H9 (cell line): ENCODE data around the gene TMEM63B. TPM values are rescaled to one million over a fixed set of nuclear protein-coding genes. Genes with fewer than 3 reads are reported as not detected.

Experiments
- DNase-seq: peaks from one replicate; pipeline ENCODE4 v3.0.0-alpha.2; 2017
- H2AFZ ChIP-seq: one replicate; pipeline ENCODE4 v1.6.1; 2013; ENCODE audit warnings: mild to moderate bottlenecking, low read length, control low read depth, moderate library complexity
- H2AK5ac ChIP-seq: 2 replicates; pipeline ENCODE4 v1.6.1; 2013; ENCODE audit warnings: low read length, control low read depth, mixed read lengths; ENCODE audit not compliant: insufficient read length
- H2BK120ac ChIP-seq: one replicate; pipeline ENCODE4 v1.6.1; 2013; ENCODE audit warnings: low read depth, mild to moderate bottlenecking, low read length, control low read depth, inconsistent platforms; ENCODE audit not compliant: poor library complexity, severe bottlenecking
- H2BK12ac ChIP-seq: 2 replicates; pipeline ENCODE4 v1.6.1; 2013; ENCODE audit warnings: low read length, control low read depth, mixed read lengths, low read depth; ENCODE audit not compliant: insufficient read length
- H2BK15ac ChIP-seq: 2 replicates; pipeline ENCODE4 v1.6.1; 2013; ENCODE audit warnings: low read depth, low read length, control low read depth
- H2BK20ac ChIP-seq: one replicate; pipeline ENCODE4 v1.6.1; 2013; ENCODE audit warnings: low read depth, mild to moderate bottlenecking, low read length, control low read depth, inconsistent platforms; ENCODE audit not compliant: poor library complexity, severe bottlenecking
- H2BK5ac ChIP-seq: 2 replicates; pipeline ENCODE4 v1.6.1; 2013; ENCODE audit warnings: low read length, control low read depth, mixed read lengths; ENCODE audit not compliant: insufficient read length
- H3K14ac ChIP-seq: 2 replicates; pipeline ENCODE4 v1.6.1; 2013; ENCODE audit warnings: low read length, control low read depth; ENCODE audit not compliant: insufficient read depth
- H3K18ac ChIP-seq: 2 replicates; pipeline ENCODE4 v1.6.1; 2013; ENCODE audit warnings: low read depth, mild to moderate bottlenecking, mixed read lengths, low read length, control low read depth; ENCODE audit not compliant: insufficient read length
- H3K23ac ChIP-seq: 2 replicates; pipeline ENCODE4 v1.6.1; 2013; ENCODE audit warnings: low read length, control low read depth, mixed read lengths, low read depth; ENCODE audit not compliant: insufficient read length
- H3K23me2 ChIP-seq: 2 replicates; pipeline ENCODE4 v1.6.1; 2013; ENCODE audit warnings: low read depth, mild to moderate bottlenecking, mixed read lengths, low read length, control low read depth; ENCODE audit not compliant: insufficient read length, poor library complexity, severe bottlenecking
- H3K27ac ChIP-seq: 2 replicates; pipeline ENCODE4 v1.5.1; 2013; ENCODE audit warnings: low read length, control low read depth, mixed read lengths, low read depth; ENCODE audit not compliant: insufficient read length
- H3K27me3 ChIP-seq: 2 replicates; pipeline ENCODE4 v1.6.1; 2013; ENCODE audit warnings: low read length, control low read depth, inconsistent platforms; ENCODE audit not compliant: insufficient read depth
- H3K4ac ChIP-seq: 2 replicates; pipeline ENCODE4 v1.6.1; 2013; ENCODE audit warnings: low read depth, mild to moderate bottlenecking, control low read depth, inconsistent platforms, low read length, moderate library complexity
- H3K4me1 ChIP-seq: 2 replicates; pipeline ENCODE4 v1.6.1; 2013; ENCODE audit warnings: low read length, control low read depth, inconsistent platforms; ENCODE audit not compliant: insufficient read depth
- H3K4me2 ChIP-seq: 2 replicates; pipeline ENCODE4 v1.6.1; 2013; ENCODE audit warnings: low read length, control low read depth, mixed read lengths; ENCODE audit not compliant: insufficient read length, insufficient read depth
- H3K56ac ChIP-seq: 2 replicates; pipeline ENCODE4 v1.6.1; 2013; ENCODE audit warnings: low read depth, mild to moderate bottlenecking, mixed read lengths, low read length, control low read depth; ENCODE audit not compliant: insufficient read length
- H3K79me1 ChIP-seq: 2 replicates; pipeline ENCODE4 v1.6.1; 2013; ENCODE audit warnings: low read depth, mild to moderate bottlenecking, moderate library complexity, low read length, control low read depth, inconsistent platforms; ENCODE audit not compliant: insufficient read depth, poor library complexity, severe bottlenecking
- H3K79me2 ChIP-seq: 2 replicates; pipeline ENCODE4 v1.6.1; 2013; ENCODE audit warnings: low read length, control low read depth, inconsistent platforms; ENCODE audit not compliant: insufficient read depth
- H3K9ac ChIP-seq: 2 replicates; pipeline ENCODE4 v1.6.1; 2013; ENCODE audit warnings: low read length, control low read depth, mixed read lengths; ENCODE audit not compliant: insufficient read length; ENCODE audit errors: extremely low read depth
- H3K9me3 ChIP-seq: one replicate; pipeline ENCODE4 v1.6.1; 2013; ENCODE audit warnings: low read depth, low read length, inconsistent platforms; ENCODE audit not compliant: control insufficient read depth
- H3T11ph ChIP-seq: one replicate; pipeline ENCODE4 v1.6.1; 2013; ENCODE audit warnings: mild to moderate bottlenecking, low read length, control low read depth, inconsistent platforms
- H4K20me1 ChIP-seq: one replicate; pipeline ENCODE4 v1.6.1; 2013; ENCODE audit not compliant: control insufficient read depth, insufficient read length, insufficient read depth
- H4K5ac ChIP-seq: 2 replicates; pipeline ENCODE4 v1.6.1; 2013; ENCODE audit warnings: low read depth, mild to moderate bottlenecking, mixed read lengths, low read length, control low read depth; ENCODE audit not compliant: insufficient read length
- H4K8ac ChIP-seq: replicated peaks from 2 replicates; pipeline ENCODE4 v1.6.1; 2013; ENCODE audit warnings: low read length, control low read depth, mixed read lengths, low read depth; ENCODE audit not compliant: insufficient read length
- H4K91ac ChIP-seq: 2 replicates; pipeline ENCODE4 v1.6.1; 2013; ENCODE audit warnings: low read depth, mild to moderate bottlenecking, moderate library complexity, mixed read lengths, low read length, control low read depth; ENCODE audit not compliant: insufficient read length
- H3K27ac Mint-ChIP-seq, 3 experiments: 2 replicates in 2 of 3; 3 replicates in 1 of 3; pipeline ENCODE4 v1.8.0; 2020 to 2021; ENCODE audit warnings: mixed read lengths in 3 of 3, mild to moderate bottlenecking in 1 of 3, moderate library complexity in 1 of 3
- H3K27me3 Mint-ChIP-seq: 2 replicates; pipeline ENCODE4 v1.8.0; 2021; ENCODE audit warnings: low read depth, mild to moderate bottlenecking, moderate library complexity, mixed read lengths
- H3K36me3 Mint-ChIP-seq, 3 experiments: 2 replicates in 2 of 3; 3 replicates in 1 of 3; pipeline ENCODE4 v1.8.0; 2020 to 2021; ENCODE audit warnings: low read depth in 3 of 3, mixed read lengths in 3 of 3; ENCODE audit not compliant: insufficient read depth in 1 of 3
- H3K4me1 Mint-ChIP-seq, 2 experiments: 2 replicates each; pipeline ENCODE4 v1.8.0; 2020; ENCODE audit warnings: mixed read lengths in 2 of 2
- H3K4me3 Mint-ChIP-seq, 2 experiments: 2 replicates in 1 of 2; 3 replicates in 1 of 2; pipeline ENCODE4 v1.8.0; 2020 to 2021; ENCODE audit warnings: mild to moderate bottlenecking in 2 of 2, mixed read lengths in 2 of 2, moderate library complexity in 1 of 2
- H3K9me3 Mint-ChIP-seq, 2 experiments: 2 replicates in 1 of 2; 3 replicates in 1 of 2; pipeline ENCODE4 v1.8.0; 2020; ENCODE audit warnings: mild to moderate bottlenecking in 2 of 2, mixed read lengths in 2 of 2, moderate library complexity in 1 of 2
- WGBS: extraction: QIAGEN DNeasy Blood & Tissue Kit; methylation state at CpG from one replicate; pipeline ENCODE4 v1.1.7; 2013; ENCODE audit warnings: missing lambda C conversion rate, low lambda C conversion rate, mixed read lengths; ENCODE audit not compliant: insufficient read length; ENCODE audit errors: extremely low coverage; 5-methylcytosine and 5-hydroxymethylcytosine counted together
- total RNA-seq: library from RNA; stranded (reverse); gene quantifications from 2 replicates; pipeline ENCODE4 v1.2.1, GENCODE V29; 2021
- TF ChIP-seq, protein P1 (sequence below): fragments of 200-600 bp; sonication (generic); conservative IDR thresholded peaks from 3 replicates; pipeline ENCODE4 v1.8.0; 2021; ENCODE audit warnings: antibody characterized with exemption, mild to moderate bottlenecking

The TMEM63B gene
- total RNA-seq, 1 experiment from 2014 or later, result 56.3 TPM

DNA sequence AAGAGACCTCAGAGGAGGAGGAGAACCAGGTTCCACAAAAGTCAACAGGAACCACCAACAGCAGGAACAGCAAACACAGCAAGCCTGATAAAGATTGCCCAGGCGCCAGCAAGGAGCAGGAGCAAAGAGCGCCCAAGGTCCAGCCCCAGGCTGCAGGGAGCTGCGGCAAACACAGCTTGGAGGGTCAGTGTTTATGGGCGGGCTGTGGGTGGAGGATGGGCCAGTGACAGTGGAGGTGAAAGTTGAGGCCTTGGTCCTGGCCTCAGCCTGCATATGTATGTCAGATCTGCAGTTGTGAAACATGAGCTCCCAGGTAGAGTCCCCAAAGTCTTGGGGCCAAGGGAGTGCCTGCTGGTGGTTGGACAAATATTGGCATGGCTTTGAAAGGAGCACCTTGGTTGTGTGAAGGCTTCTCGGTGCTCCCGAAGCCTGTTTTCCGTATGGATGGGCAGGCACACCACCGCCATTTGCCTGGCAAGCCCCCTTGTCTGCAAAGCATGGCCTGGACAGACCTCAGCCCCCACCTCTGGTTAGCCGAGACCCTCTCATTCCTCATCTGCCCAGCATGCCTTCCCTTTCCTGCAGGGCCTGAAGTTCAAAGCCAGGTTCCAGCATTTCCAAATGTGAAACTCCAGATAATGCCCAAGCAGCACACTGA lies 29.3 kb downstream of the TMEM63B start:
- H3T11ph ChIP-seq, result no peak overlapping the region
- Mint-ChIP-seq H3K4me3 (no peak overlapping the region), H3K27me3 (peaks cover 2% of the 10 kb centered on the region; the same call in 1 of the 2 replicates), H3K4me1 (peaks cover 20 to 25% of the 10 kb centered on the region in 2 experiments), H3K9me3 (no peaks in the 10 kb centered on the region), H3K36me3 (peaks cover 6 to 12% (median 6%) of the 10 kb centered on the region in 3 experiments), H3K27ac (peak overlapping the region; percentile 32 to 81 (median 59); a peak in 5 of 7 replicates)
- no peak overlapping the region for H3K18ac ChIP-seq
- H3K27me3 ChIP-seq, result no peaks in the 10 kb centered on the region
- H4K5ac ChIP-seq, result no peak overlapping the region
- H3K56ac ChIP-seq, result no peak overlapping the region
- DNase-seq, result peak; percentile 71
- H3K79me2 ChIP-seq, result no peaks in the 10 kb centered on the region
- no peak overlapping the region for H3K27ac ChIP-seq
- TF ChIP-seq, protein P1, sequence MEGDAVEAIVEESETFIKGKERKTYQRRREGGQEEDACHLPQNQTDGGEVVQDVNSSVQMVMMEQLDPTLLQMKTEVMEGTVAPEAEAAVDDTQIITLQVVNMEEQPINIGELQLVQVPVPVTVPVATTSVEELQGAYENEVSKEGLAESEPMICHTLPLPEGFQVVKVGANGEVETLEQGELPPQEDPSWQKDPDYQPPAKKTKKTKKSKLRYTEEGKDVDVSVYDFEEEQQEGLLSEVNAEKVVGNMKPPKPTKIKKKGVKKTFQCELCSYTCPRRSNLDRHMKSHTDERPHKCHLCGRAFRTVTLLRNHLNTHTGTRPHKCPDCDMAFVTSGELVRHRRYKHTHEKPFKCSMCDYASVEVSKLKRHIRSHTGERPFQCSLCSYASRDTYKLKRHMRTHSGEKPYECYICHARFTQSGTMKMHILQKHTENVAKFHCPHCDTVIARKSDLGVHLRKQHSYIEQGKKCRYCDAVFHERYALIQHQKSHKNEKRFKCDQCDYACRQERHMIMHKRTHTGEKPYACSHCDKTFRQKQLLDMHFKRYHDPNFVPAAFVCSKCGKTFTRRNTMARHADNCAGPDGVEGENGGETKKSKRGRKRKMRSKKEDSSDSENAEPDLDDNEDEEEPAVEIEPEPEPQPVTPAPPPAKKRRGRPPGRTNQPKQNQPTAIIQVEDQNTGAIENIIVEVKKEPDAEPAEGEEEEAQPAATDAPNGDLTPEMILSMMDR, result no peak
- no peak overlapping the region for H4K91ac ChIP-seq
- H2BK15ac ChIP-seq, result no peak overlapping the region
- H2AFZ ChIP-seq, result no peak overlapping the region
- H2BK120ac ChIP-seq, result no peak overlapping the region
- no peak overlapping the region for H3K9ac ChIP-seq
- H2BK5ac ChIP-seq, result no peak overlapping the region
- no peak overlapping the region for H3K4me2 ChIP-seq
- no peaks in the 10 kb centered on the region for H3K79me1 ChIP-seq
- no peaks in the 10 kb centered on the region for H3K9me3 ChIP-seq
- H2AK5ac ChIP-seq, result no peak overlapping the region
- H3K14ac ChIP-seq, result no peak overlapping the region
- WGBS, result no CpG with 5 or more reads among the region's 9 CpGs
- no peak overlapping the region for H2BK20ac ChIP-seq
- no peak overlapping the region for H3K23ac ChIP-seq
- H3K4ac ChIP-seq, result no peak overlapping the region
- H2BK12ac ChIP-seq, result no peak overlapping the region
- no peaks in the 10 kb centered on the region for H3K23me2 ChIP-seq
- no peak overlapping the region for H4K8ac ChIP-seq
- H4K20me1 ChIP-seq, result no peaks in the 10 kb centered on the region
- peaks cover 5% of the 10 kb centered on the region; the same call in 1 of the 2 replicates for H3K4me1 ChIP-seq
